Pancreas (tissue), 10 donors: ENCODE data around the gene AZU1. TPM values are rescaled to one million over a fixed set of nuclear protein-coding genes. Genes with fewer than 3 reads are reported as not detected.

Experiments used
- ATAC-seq, 4 donors: fragments of 200-7000 bp; cut with Tn5 transposase; one replicate each; pipeline versions ENCODE4 v1.8.0 to v1.9.1; 2020; ENCODE audit warnings: mild to moderate bottlenecking in 4 of 4, moderate library complexity in 4 of 4
- DNase-seq, 6 donors: peaks; one replicate each; pipeline ENCODE4 v3.0.0-alpha.2; 2020
- FAIRE-seq: peaks from 2 replicates; lab custom pipeline; 2012; peaks lifted over from hg19 to GRCh38; lab: Jason Lieb, UNC
- H3K27ac ChIP-seq, 4 donors: fragments of 200-600 bp; sonication (generic); 1 replicate in 3 of 4; 2 replicates in 1 of 4; pipeline versions ENCODE4 v1.5.0 to v1.8.0; 2020
- H3K27me3 ChIP-seq, 4 donors: fragments of 200-600 bp; one replicate each; pipeline ENCODE4 v1.8.0; 2021
- H3K36me3 ChIP-seq, 3 donors: fragments of 200-600 bp; sonication (generic) in 1 of 3; one replicate each; pipeline versions ENCODE4 v1.5.0 to v1.8.0; 2020 to 2021
- H3K4me1 ChIP-seq, 3 donors: fragments of 200-600 bp; one replicate each; pipeline ENCODE4 v1.8.0; 2021
- H3K4me3 ChIP-seq, 4 donors: fragments of 200-600 bp; sonication (generic) in 2 of 4; one replicate each; pipeline versions ENCODE4 v1.5.0 to v1.8.0; 2020 to 2021
- H3K9me3 ChIP-seq, 4 donors: fragments of 200-600 bp; one replicate each; pipeline ENCODE4 v1.8.0; 2021
- CTCF ChIP-seq, 4 donors: fragments of 200-600 bp; sonication (generic) in 3 of 4; IDR thresholded peaks; one replicate each; pipeline versions ENCODE4 v1.5.0 to v1.8.0; 2021; ENCODE audit warnings: antibody characterized with exemption in 4 of 4
- WGBS, 2 donors: extraction: QIAGEN DNeasy Blood & Tissue Kit; methylation state at CpG; one replicate each; pipeline ENCODE4 v1.1.7; 2013; 5-methylcytosine and 5-hydroxymethylcytosine counted together
- intact Hi-C, 3 donors: fragments of 100-400 bp; cut with DNase I; formaldehyde crosslinking; loops; one replicate each; pipeline versions ENCODE4 v1.11.1 to v1.14.2; 2022
- polyA plus RNA-seq, 2 donors: library from polyadenylated mRNA; stranded (reverse); fragments of 200-250 nt; gene quantifications; one replicate each; pipeline ENCODE4 v1.2.3, GENCODE V29; 2013
- total RNA-seq, 6 donors: library from RNA; stranded (reverse); fragmentation: NEBNext Ultra II Directional in 4 of 6; extraction: Animal tissue kit (Norgen Biotek cat#: 25700) in 4 of 6; gene quantifications; one replicate each; pipeline versions ENCODE4 v1.2.1 to v1.2.4, GENCODE V29; 2021 to 2023
- donor health status: healthy with polysubstance abuse.
- donor health status: DM: no; HTN: no; CAD: no; lungs with moderate emphysema.
- donor health status: DM: no; HTN: no; CAD: no.
- donor health status: control.
- donor health status: control.
- donor health status: Bipolar disorder and iron deficiency.
- donor health status: DM: yes; HTN: yes; CAD: no.
- donor health status: DM: no; HTN: no; CAD: no.
- donor health status: DM: no; HTN: no; CAD: no.
- donor health status: DM: yes; HTN: yes; CAD: no.

The AZU1 gene
- total and polyA plus RNA-seq, 8 donors, result 0.35 TPM; not detected in 7

GRCh38 chr19:861141-861755 lies 33.6 kb downstream of the AZU1 start:
- H3K36me3 ChIP-seq, result no peaks in the 10 kb centered on the region
- no peaks in the 10 kb centered on the region for H3K9me3 ChIP-seq
- intact Hi-C loops, result loop anchor here in 1 of 3 donors (5.0 to 10.0 kb wide), 2 partner anchors 89 to 124 kb away; partner anchors contain the start of gene WDR18
- peak overlapping the region in 1 of 4 donors; percentile 42 for H3K4me3 ChIP-seq
- no peaks in the 10 kb centered on the region for H3K27me3 ChIP-seq
- peak in 1 of 6 donors; percentile 84 for DNase-seq
- ATAC-seq, result no peak
- no peak for TF ChIP-seq CTCF (IDR thresholded peaks at IDR 0.05)
- peaks cover 0 to 3% (median 0%) of the 10 kb centered on the region in 3 donors for H3K4me1 ChIP-seq
- FAIRE-seq, result no peak
- H3K27ac ChIP-seq, result no peak overlapping the region
- WGBS, 2 donors, result 45 to 53% methylated on average over 18 to 33 of the region's 35 CpGs

DNA sequence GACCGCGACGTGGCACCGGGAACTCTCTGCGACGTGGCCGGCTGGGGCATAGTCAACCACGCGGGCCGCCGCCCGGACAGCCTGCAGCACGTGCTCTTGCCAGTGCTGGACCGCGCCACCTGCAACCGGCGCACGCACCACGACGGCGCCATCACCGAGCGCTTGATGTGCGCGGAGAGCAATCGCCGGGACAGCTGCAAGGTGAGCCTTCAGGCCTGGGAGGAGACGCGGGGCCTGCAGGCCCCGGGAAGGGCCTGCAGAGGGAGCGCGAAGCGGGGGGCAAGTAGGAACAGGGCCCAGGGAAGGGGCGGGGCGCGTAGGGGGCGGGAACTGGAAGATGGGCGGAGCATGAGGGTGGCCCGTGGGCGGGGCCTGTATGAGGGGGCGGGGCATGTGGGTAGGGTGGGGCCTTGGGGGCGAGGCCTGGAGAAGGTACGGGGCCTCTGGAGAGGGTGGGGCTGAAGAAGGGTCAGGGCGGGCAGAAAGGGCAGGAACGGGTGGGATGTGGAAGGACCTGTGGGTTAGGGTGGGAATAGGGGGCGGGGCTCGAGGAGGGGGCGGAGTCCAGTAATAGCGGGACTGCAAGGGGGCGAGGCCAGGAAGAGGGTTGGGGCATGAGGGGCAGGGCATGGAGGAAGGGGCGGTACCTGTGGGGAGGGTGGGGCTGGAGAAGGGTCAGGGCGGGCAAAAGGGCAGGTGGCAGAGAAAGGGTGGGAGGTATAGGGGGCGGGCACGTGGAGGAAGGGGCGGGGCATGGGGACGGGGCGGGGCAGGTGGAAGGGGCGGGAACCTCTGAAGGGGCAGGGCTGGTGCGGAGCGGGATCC lies 34.3 kb downstream of the AZU1 start:
- no peak for TF ChIP-seq CTCF (IDR thresholded peaks at IDR 0.05)
- DNase-seq (peak in 4 of 6 donors; percentile 49 to 86 (median 65)), FAIRE-seq (no peak), ATAC-seq (peak in 3 of 4 donors; percentile 39 to 48 (median 47))
- WGBS, 2 donors, result 15 to 20% methylated on average over 53 to 60 of the region's 60 CpGs
- Histone ChIP-seq H3K36me3 (no peaks in the 10 kb centered on the region), H3K27ac (no peak overlapping the region), H3K4me3 (no peak overlapping the region), H3K4me1 (peaks cover 0 to 3% (median 0%) of the 10 kb centered on the region in 3 donors), H3K9me3 (no peaks in the 10 kb centered on the region), H3K27me3 (no peaks in the 10 kb centered on the region)
- intact Hi-C loops, result loop anchor here in 1 of 3 donors (5.0 to 10.0 kb wide), 2 partner anchors 90 to 123 kb away; partner anchors contain the start of gene WDR18

DNA sequence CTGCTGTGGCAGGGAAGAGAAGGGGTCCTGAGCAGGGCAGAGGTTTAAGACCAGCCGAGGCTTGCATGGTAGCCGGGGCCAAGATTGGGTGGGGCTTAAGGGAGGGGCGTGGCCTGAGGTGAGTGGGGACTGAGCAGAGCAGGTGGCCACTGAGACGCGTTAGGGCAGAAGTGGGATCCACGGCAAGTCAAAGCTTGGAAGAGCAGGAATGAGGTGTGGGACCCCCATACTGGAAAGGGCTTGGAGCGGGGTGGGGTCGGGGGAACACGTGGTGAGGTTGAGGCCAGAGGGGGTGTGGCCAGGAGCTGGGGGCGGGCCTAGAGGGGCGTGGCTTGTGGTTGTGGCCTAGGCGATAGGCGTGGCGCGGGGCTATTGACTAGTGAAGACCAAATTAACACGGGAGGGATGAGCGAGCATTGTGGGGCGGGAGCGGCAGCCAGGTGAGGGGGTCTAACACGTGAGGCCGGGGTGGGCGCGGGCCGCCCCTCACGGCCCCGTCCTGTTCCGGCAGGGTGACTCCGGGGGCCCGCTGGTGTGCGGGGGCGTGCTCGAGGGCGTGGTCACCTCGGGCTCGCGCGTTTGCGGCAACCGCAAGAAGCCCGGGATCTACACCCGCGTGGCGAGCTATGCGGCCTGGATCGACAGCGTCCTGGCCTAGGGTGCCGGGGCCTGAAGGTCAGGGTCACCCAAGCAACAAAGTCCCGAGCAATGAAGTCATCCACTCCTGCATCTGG lies 35.1 kb downstream of the AZU1 start:
- H3K4me1 ChIP-seq, result peaks cover 0 to 3% (median 0%) of the 10 kb centered on the region in 3 donors
- no peak for TF ChIP-seq CTCF (IDR thresholded peaks at IDR 0.05)
- no peak overlapping the region for H3K4me3 ChIP-seq
- no peaks in the 10 kb centered on the region for H3K27me3 ChIP-seq
- no peaks in the 10 kb centered on the region for H3K9me3 ChIP-seq
- 14 to 19% methylated on average over 44 to 48 of the region's 48 CpGs for WGBS, 2 donors
- ATAC-seq (peak; percentile 26 to 54 (median 42)), FAIRE-seq (no peak), DNase-seq (peak in 5 of 6 donors; percentile 61 to 88 (median 73))
- peaks cover 0 to under 1% (median 0%) of the 10 kb centered on the region in 3 donors for H3K36me3 ChIP-seq
- no peak overlapping the region for H3K27ac ChIP-seq
- intact Hi-C loops, result loop anchor here in 1 of 3 donors (5.0 to 10.0 kb wide), 2 partner anchors 90 to 122 kb away; partner anchors contain the start of gene WDR18

- DNase-seq (no peak), ATAC-seq (no peak), FAIRE-seq (no peak)
- WGBS, 2 donors, result 67 to 77% methylated on average over 7 of the region's 7 CpGs
- Histone ChIP-seq H3K4me1 (peaks cover 0 to 3% (median 0%) of the 10 kb centered on the region in 3 donors), H3K27me3 (no peaks in the 10 kb centered on the region), H3K4me3 (no peak overlapping the region), H3K9me3 (no peaks in the 10 kb centered on the region), H3K36me3 (peaks cover 0 to 6% (median 1%) of the 10 kb centered on the region in 3 donors), H3K27ac (no peak overlapping the region)
- intact Hi-C loops, result loop anchor here in 1 of 3 donors (5.0 to 10.0 kb wide), 2 partner anchors 91 to 122 kb away; partner anchors contain the start of gene WDR18
- TF ChIP-seq CTCF (IDR thresholded peaks at IDR 0.05), result no peak
Measured at GRCh38 chr19:863315-863620, 35.6 kb downstream of the AZU1 start.
